Uterus (tissue), 4 donors: ENCODE results near the gene ELOB. TPM values are rescaled to one million over a fixed set of nuclear protein-coding genes. Genes with fewer than 3 reads are reported as not detected.

Source experiments
- DNase-seq, 2 donors: peaks; one replicate each; pipeline ENCODE4 v3.0.0-alpha.2; 2019 to 2020
- H3K27ac ChIP-seq, 2 donors: fragments of 200-600 bp; sonication (generic); 1 replicate in 1 of 2; 2 replicates in 1 of 2; pipeline ENCODE4 v1.5.1; 2016 to 2018
- H3K27me3 ChIP-seq, 2 donors: fragments of 200-600 bp; sonication (generic); one replicate each; pipeline ENCODE4 v1.5.1; 2018 to 2019; ENCODE audit warnings: control low read depth in 1 of 2
- H3K36me3 ChIP-seq, 2 donors: fragments of 200-600 bp; sonication (generic); one replicate each; pipeline ENCODE4 v1.5.1; 2019; ENCODE audit warnings: control low read depth in 1 of 2
- H3K4me1 ChIP-seq, 2 donors: fragments of 200-600 bp; sonication (generic); one replicate each; pipeline ENCODE4 v1.5.1; 2018 to 2019; ENCODE audit warnings: control low read depth in 1 of 2
- H3K4me3 ChIP-seq, 2 donors: fragments of 200-600 bp; sonication (generic); 1 replicate in 1 of 2; 2 replicates in 1 of 2; pipeline ENCODE4 v1.5.1; 2018 to 2019; ENCODE audit warnings: mild to moderate bottlenecking in 1 of 2
- H3K9me3 ChIP-seq, 2 donors: fragments of 200-600 bp; sonication (generic); one replicate each; pipeline ENCODE4 v1.5.1; 2019; ENCODE audit warnings: control low read depth in 1 of 2
- CTCF ChIP-seq, 4 experiments: fragments of 200-600 bp in 2 of 4; fragments of 450-650 bp in 2 of 4; sonication (generic) in 2 of 4; IDR thresholded peaks; one replicate each; pipeline ENCODE4 v1.5.1; 2016 to 2019; ENCODE audit warnings: antibody characterized with exemption in 4 of 4, mild to moderate bottlenecking in 2 of 4, moderate library complexity in 1 of 4
- POLR2A ChIP-seq, 2 donors: fragments of 450-650 bp; IDR thresholded peaks; one replicate each; pipeline ENCODE4 v1.6.1; 2016; ENCODE audit warnings: antibody characterized with exemption in 2 of 2, mild to moderate bottlenecking in 1 of 2, moderate library complexity in 1 of 2
- intact Hi-C: fragments of 100-400 bp; cut with DNase I; formaldehyde crosslinking; loops from one replicate; pipeline ENCODE4 v1.15.1; 2023; ENCODE audit warnings: low total_unique reads
- total RNA-seq, 4 donors: library from RNA; depleted of rRNA in 3 of 4; stranded (reverse); fragments of >200 nt in 3 of 4; gene quantifications; one replicate each; pipeline versions ENCODE4 v1.1.0 to v1.2.4, GENCODE V29; 2014 to 2023
- donor health status: DM: yes; HTN: yes; CAD: no.

ELOB gene
- total RNA-seq, 4 donors from 2014 or later, result 88.4 to 524 (median 219) TPM

DNA sequence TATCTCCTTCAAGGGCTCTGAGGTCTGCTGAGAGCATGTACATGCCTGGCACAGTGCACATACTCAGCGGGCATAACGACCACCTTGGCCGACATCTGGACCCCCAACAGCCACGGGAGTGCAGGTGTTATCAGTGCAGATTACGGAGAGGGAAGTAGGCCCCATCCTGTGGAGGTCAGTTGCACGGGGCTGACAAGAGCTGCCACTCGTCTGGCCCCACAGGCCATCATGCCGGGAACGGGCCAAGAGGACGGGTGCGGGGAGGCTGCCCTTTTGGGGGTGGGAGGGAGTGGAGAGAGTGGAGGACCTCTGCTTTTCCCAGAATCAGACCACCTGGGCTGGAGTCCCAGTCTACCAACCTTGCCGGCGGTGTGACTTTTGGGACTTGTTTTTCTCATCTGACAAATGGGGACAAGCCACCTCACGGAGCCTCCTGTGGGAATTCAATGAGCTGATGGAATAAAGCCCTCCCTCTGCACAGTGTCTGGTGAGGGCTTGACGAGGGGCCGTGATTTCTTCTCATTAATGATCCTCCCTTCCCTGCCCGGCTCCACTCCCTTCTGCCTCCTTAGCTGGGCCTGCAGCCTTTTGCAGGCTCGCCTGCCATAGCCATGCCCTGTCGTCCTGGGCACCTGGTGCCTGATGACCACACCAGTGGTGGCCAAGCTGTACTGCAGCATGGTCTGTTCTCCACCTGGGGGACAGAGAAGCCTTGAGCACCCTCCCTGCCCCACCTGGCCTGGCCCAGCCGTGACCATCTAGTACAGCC, 5.7 kb upstream of the ELOB start:
- peak in 1 of 2 donors; percentile 14 for DNase-seq
- Histone ChIP-seq H3K4me3 (no peak overlapping the region), H3K27ac (no peak overlapping the region), H3K27me3 (peaks cover 6 to 16% of the 10 kb centered on the region in 2 donors), H3K9me3 (no peaks in the 10 kb centered on the region), H3K4me1 (no peaks in the 10 kb centered on the region), H3K36me3 (no peaks in the 10 kb centered on the region)
- intact Hi-C loops, result no loop called here
- TF ChIP-seq CTCF (IDR thresholded peaks at IDR 0.05) (no peak), POLR2A (IDR thresholded peaks at IDR 0.05) (no peak)

DNA sequence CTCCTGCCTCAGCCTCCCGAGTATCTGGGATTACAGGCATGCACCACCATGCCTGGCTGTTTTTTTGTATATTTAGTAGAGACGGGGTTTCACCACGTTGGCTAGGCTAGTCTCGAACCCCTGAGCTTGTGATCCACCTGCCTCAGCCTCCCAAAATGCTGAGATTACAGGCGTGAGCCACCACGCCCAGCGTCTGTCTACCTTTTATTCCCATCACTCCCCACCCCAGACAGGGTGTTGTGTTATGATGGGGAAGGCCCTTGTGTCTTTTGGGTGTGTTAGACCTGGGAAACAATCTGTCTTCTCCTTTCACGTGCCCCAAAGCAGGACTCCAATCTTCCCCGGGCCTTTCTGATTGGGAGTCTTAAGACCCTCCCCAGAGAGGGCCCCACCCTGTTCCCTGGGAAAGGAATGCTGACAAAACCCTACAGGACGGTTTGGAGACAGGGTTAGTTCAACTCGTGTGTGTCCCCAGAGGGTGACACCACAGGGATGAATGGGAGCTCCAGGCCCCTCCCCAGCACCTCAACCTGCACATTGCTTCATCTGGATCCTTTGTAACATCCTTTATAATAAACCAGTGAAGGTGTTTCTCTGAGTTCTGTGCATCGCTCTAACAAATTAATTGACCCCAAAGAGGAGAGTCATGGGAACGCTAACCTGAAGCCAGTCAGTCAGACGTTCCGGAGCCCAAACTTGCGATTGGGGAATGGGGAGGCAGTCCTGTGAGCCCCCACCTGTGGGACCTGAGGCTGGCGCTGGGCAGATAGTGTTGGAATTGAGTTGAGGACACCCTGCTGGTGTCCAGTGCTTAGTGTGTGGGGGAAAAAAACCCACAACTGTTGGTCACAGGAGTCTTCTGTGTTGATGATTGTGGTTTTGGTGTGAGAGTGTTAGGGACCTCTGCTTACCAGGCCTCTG, 3.2 kb upstream of the ELOB start:
- Histone ChIP-seq H3K27ac (no peak overlapping the region), H3K27me3 (no peaks in the 10 kb centered on the region), H3K9me3 (no peaks in the 10 kb centered on the region), H3K36me3 (no peaks in the 10 kb centered on the region), H3K4me1 (no peaks in the 10 kb centered on the region), H3K4me3 (no peak overlapping the region)
- TF ChIP-seq POLR2A (IDR thresholded peaks at IDR 0.05) (no peak), CTCF (IDR thresholded peaks at IDR 0.05) (no peak)
- intact Hi-C loops, result no loop called here
- DNase-seq, result peak; percentile 7 to 9

DNA sequence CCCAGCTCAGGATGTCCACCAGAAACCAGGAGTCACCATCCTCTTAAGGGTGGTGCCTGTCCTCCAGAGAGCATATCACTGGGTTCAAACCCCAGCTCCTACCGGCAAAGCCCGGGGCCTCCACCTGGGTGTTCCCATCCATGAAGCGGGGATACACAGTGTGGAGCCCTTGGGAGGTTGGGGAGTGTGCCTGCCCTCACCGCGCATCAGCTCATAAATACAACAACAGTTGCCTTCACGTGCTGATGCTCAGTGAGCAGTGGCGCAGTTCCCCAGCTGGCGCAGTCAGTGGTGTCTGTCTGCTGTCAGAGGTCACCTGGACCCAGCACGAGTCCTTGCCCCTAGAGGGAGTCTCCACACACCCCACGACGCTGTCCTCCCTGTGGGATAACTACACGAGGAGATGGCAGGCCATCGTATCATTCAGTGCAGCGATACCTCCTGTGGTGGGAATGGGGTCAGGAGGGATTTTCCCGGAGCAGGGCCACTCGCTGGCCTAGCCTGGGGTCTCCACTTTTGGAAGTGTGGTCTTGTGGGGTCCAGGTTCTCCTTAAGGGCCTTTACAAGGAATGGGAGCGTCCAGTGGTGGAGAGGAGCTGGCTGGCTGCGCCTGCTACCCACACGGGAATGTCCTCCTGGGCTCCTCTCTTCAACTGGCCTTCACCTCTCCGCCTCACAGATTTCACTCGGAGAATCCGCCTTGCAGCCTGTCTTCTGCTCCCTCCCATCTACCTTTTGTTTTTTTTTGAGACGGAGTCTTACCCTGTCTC, 2.3 kb upstream of the ELOB start:
- H3K27me3 ChIP-seq, result no peaks in the 10 kb centered on the region
- TF ChIP-seq POLR2A (IDR thresholded peaks at IDR 0.05) (no peak), CTCF (IDR thresholded peaks at IDR 0.05) (no peak)
- H3K4me1 ChIP-seq, result no peaks in the 10 kb centered on the region
- no peak overlapping the region for H3K4me3 ChIP-seq
- peak; percentile 13 to 15 for DNase-seq
- intact Hi-C loops, result no loop called here
- H3K27ac ChIP-seq, result peak overlapping the region in 1 of 2 donors; percentile 100
- H3K9me3 ChIP-seq, result no peaks in the 10 kb centered on the region
- no peaks in the 10 kb centered on the region for H3K36me3 ChIP-seq

GRCh38 chr16:2778630-2778958, 1.5 kb upstream of the ELOB start:
- H3K27me3 ChIP-seq, result no peaks in the 10 kb centered on the region
- no peaks in the 10 kb centered on the region for H3K36me3 ChIP-seq
- TF ChIP-seq POLR2A (IDR thresholded peaks at IDR 0.05), result no peak
- TF ChIP-seq CTCF (IDR thresholded peaks at IDR 0.05), result no peak
- H3K4me3 ChIP-seq, result peak overlapping the region in 1 of 2 donors; percentile 99
- no peaks in the 10 kb centered on the region for H3K9me3 ChIP-seq
- intact Hi-C loops, result no loop called here
- peak overlapping the region; percentile 100 for H3K27ac ChIP-seq
- DNase-seq, result peak in 1 of 2 donors; percentile 14
- no peaks in the 10 kb centered on the region for H3K4me1 ChIP-seq
